GM21515 (cell line): ENCODE measurements around the gene RRP7A.
A peak's percentile ranks its signal among the peaks of the same experiment; 100 is the strongest.
"Not testable (repeated sequence)": the region's sequence is repeated elsewhere in the genome, so short reads cannot be mapped to it uniquely, and the experiment has no call there.

Source experiments
- ATAC-seq: cut with Tn5 transposase; IDR thresholded peaks from one replicate; pipeline ENCODE4 v1.9.1; 2021; ENCODE audit not compliant: unreplicated experiment

Gene RRP7A

DNA sequence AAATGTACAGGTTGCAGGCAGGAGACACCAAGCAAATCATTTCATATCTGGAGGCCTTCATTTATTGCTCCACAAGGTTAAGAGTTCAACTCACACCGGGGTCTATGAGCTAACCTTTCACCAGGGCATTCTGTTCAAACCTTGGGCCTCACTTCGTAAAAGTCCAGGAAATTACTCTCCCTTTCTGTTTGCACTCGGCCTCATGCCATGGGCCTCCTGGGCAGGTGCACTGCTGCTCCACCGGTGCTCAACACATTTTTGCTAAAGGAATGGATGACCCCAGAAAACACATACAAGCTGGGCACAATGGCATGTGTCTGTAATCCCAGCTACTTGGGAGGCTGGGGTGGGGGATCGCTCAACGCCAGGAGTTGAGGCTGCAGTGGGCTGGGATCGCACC lies 16.6 kb upstream of the RRP7A start:
- ATAC-seq, result no peak

DNA sequence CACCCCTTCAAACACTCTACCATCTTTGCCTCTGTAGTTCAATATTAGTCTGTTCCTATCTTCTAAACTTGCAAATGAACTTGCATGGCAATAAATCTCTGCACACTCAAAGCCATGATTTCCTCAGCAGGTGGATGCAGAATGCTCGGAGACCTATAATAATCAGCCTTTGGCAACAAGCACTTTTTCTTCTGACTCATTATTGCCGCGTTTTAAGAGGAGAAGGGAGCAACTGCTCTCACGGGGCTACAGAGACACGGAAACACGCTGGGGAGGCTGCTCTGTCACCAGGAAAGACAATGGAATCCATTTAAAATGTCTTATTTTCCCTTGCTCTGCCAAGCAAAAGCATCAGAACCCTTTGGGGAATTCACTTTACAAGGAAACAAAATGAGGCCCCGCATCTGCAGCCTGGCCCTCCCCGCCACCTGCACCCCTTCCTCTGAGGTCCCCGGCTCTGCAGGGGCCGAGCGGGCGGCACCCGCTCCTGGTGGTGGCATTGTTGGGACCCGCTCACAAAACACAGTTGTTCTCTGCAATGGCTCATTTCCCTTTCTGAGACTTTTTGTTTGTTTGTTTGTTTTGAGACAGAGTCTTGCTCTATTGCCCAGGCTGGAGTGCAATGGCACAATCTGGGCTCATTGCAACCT lies 15.6 kb upstream of the RRP7A start:
- ATAC-seq, result not testable (repeated sequence)

DNA sequence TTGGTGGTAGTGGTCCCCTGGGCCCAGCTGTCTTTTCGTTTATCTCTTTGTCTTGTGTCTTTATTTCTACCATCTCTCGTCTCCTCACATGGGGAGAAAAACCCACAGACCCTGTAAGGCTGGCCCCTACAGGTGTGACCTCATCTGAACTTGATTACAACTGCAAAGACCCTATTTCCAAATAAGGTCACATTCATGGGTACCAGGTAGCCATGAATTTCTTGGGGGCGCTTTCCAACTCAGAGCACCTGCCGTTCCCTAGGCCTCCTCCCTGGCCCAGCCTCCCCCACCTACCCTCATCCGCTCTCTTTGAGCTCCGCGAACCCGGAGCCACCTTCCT lies 14.0 kb upstream of the RRP7A start:
- no peak for ATAC-seq

DNA sequence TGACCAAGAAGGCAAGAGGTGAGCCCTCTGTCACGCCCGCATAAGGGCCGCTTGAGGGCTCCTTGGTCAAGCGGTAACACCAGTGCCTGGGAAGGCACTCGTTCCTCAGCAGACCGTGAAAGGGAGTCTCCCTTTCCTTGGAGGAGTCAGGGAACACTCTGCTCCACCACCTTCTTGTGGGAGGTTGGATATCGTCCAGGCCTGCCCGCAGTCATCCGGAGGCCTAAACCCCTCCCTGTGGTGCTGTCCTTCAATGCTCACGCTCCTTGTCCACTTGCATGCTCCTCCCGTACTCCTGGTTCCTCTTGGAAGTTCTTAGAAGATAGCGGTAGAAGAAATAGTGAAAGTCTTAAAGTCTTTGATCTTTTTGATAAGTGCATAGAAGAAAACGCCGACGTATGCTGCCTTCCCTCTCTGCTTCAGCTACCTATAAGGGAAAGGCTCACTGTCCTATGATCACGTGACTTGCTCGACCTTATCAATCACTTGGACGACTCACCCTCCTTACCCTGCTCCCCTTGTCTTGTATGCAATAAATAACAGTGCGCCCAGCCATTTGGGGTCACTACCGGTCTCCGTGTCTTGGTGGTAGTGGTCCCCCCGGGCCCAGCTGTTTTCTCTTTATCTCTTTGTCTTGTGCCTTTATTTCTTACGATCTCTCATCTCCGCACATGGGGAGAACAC lies 11.9 kb upstream of the RRP7A start:
- ATAC-seq, result not testable (repeated sequence)

DNA sequence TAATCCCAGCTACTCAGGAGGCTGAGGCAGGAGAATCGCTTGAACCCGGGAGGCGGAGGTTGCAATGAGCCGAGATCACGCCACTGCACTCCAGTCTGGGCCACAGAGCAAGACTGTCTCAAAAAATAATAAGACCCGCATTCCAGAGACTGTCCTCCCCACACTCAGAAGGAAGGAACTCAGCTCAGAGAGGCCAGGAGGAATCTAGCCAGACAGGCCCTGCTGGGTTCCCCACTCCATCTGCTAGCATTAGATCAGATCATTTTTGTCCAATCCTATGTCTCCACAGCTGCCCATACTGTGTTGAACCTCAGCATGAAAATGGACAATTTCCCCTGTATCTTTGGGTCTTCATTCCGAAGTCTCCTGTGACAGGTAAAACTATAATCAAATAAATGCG lies 9.8 kb upstream of the RRP7A start:
- ATAC-seq, result not testable (repeated sequence)

DNA sequence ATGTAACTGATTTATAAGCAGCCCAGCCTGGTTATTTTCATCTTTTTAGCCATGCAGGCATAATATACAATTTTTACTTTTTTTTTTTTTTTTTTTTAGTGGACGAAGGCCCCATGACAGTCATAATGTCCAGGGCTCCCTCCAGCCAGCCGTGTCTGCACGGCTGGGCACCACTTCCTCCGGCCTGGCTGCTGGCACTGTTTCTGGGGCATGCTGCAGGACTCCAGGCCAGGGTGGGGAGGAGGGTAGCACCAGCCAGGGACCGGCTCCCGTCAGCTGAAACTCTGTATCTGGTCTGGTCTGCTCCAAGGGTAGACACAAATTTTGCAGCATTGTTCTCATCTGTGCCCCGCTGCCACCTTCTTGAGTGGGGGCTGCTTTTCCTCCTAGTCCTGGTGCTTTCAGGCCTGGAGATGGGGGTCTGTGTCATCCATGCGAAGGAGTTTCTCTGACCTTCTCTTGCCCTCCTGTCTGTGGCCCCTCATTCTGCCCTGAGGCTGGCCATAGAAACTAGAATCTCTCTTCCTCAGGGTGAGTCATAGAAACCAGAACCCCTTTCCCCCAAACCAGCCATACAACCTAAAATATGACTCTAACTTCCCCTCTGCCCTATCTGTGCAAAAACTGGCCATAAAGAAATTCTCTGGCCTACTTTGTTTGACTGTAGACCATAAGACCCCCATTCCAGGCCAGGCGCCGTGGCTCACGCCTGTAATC lies 9.2 kb upstream of the RRP7A start:
- ATAC-seq, result no peak

DNA sequence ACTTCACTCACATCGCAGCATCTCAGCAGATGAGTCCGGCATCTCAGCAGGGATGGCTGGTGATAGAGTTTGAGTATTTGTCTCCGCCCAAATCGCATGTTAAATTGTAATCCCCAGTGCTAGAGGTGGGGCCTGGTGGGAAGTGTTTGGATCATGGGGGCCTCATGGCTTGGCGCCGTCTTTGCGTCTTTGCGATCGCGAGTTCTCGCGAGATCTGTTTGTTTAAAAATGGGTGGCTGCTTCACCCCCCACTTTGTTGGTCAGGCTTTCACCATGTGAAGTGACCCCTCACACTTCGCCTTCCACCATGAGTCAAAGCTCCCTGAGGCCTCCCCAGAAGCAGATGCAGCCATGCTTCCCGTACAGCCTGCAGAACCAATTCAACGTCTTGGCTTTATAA lies 3.0 kb upstream of the RRP7A start:
- ATAC-seq, result no peak

DNA sequence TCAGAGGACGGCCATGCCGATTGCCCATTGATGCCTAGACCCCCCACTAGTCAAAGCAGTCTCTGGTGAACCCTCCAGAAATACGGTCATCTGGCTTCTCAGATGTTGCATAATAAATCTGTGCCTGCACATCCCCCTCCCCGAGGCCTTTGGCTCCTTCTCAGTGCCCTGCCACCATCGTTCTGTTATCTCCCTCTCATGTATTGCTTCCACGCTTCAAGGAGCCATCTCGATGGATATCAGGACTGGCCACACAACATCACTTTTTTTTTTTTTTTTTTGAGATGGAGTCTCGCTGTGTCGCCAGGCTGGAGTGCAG lies 1.6 kb upstream of the RRP7A start:
- ATAC-seq, result no peak

DNA sequence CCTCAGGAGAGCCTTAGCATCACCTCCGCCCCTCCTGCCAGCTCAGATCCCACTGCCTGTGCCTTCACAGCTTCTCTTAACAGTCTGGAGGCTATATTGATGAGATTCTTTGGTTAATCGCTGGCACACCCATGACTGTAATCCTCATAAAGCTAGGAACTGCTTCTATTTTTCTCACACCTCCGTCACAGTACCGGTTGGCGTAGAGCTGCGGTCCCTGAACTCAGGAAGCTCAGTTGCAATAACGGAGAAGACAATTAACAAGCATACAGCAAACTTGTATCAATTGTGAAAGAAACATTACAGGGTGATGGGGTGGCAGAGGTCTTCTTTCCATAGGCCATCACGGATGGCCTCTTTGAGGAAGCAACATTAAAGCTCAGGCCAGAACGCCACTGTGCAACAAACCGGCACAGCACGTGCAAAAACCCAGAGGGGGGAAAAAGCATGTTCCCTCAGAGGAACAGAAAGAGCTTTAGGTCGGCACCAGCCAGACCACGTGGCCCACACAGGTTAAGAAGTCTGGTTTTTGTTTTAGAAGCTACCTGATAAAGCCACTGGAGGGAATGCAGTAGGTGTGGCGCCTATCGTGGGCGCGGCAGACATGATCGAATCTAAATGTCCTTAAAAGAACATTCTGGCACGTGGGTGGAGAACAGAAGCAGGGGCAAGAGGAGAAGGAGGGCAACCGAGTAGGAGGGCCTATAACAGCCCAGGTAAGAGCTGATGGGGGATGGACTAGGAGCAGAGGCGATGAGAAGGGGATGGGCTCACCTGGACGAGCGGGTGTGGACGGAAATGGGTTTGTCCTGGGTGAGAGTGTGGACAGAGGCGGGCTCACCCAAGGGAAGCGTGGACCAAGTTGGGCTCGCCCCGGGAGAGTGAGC lies 715 bp downstream of the RRP7A start:
- peak; percentile 9 for ATAC-seq

DNA sequence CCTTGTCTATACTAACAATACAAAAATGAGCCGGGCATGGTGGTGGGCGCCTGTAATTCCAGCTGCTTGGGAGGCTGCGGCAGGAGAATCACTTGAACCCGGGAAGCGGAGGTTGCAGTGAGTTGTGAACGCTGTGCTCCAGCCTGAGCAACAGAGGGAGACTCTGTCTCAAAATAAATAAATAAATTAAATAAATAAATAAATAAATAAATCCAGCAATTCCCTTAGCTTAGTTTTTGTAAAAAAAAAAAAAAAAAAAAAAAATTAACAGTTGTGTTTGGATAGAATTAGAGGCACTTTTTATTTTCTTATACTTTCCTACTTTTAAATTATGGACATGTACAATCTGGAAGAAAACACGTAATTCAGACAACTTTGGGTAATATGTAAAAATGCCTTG lies 2.5 kb downstream of the RRP7A start:
- not testable (repeated sequence) for ATAC-seq

DNA sequence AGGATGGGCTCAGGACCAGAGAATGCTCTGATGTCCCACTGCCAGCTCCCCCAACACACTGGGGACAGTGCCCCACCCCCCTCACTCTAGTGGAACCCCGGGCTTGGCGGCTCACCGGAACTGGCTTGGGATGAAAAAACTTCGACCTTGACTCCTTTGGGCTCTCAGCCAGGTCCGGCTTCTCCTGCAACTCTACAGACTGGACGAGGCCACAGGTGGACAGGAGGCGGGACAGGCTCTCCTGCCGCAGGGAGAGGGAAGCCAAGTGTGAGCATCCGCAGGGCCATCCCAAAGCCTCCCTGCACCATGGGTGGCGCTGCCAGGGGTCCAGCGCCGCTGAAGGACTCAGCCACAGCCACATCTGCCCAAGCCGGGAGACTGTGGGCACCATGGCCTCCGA lies 3.7 kb downstream of the RRP7A start:
- ATAC-seq, result no peak

DNA sequence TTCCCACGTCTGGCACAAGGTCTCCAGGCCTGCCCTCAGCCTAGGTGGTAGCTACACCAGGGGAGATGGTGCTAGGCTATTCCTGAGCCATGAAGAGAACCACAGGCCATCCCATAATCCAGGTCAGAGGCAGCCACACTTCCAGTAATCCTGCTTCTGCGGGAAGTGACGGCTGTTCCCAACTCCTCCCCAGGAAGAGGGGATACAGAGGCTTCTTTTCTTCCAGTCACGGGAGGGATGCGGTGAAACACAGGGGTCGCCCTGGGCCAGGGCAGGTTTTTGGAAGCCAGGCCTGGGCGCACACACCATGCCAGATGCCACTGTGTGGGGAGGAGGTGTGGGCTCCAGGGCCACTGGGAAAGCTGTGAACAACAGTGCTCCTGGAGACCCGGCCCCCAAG lies 4.3 kb downstream of the RRP7A start:
- not testable (repeated sequence) for ATAC-seq

DNA sequence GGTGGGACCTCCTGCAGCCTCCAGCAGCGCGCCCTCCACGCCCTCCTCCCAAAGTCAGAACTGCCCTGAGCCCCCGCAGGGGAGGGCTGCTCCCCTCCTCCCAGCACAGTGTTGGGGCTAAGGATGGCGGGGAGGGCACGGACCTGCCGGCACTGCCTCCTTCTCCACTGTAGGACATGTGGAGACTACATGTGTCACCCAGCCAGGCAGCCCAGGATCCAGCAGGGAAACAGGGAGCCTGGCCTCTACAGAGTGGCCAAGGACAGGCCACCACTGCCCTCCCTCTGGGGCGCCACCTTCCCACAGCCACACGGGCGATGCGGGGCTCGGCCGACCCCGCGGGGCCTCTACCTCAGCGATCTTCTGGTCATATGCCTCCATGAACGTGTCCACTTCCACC lies 5.3 kb downstream of the RRP7A start:
- not testable (repeated sequence) for ATAC-seq

DNA sequence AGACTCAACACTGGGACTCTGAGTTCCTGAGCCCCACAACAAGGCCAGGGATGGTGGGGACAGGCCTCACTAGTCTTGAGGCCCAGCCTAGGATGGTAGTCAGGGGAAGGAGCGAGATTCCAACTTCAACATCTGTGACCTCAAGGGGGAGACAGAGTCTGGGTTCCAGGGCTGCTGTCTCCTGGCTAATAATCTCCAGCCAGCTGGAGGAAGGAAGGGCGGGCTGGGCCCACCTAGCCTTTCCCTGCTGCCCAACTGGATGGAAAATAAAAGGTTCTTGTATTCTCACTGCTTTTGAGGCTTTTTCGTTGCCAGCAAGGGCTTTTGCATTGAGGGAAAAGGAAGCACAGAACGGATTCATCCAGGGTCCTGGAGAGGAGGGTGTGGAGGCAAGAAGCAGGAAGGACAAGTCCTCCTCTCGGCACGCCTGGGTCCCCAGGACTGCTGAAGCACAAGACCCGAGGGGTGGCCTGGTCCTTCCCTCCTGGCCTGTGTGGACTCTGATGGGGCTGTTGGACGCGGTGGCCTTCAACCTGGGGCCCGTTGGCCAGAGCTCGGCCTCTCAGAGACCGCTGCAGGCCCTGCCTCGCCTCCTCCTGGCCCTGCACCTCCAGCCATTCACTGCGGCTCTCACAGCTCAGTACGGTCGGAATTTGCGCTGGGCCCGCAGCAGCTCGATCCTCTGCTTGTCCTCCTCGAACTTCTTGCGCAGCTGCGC lies 7.2 kb downstream of the RRP7A start:
- not testable (repeated sequence) for ATAC-seq

DNA sequence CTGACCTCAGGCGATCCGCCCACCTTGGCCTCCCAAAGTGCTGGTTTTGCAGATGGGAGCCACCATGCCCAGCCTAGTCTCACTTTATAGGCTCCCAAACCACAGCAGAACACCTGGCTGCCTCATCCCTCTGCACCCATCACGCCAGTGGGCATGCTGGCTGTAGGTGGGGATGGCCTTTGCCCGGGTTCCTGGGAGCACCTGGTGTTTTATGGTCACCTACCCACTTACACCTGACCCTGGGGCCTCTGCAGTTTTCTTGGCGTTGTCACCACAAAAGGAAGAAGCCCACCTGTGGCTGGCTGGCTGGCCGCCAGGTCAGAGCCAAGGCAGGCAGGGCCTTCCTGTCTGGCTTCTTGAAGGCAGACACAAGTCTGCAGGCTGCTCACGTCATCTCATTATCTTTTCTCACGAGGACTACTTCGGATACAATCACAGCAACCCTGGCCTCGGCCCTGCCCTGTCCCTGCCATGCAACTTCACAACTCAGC lies 8.2 kb downstream of the RRP7A start:
- ATAC-seq, result no peak

DNA sequence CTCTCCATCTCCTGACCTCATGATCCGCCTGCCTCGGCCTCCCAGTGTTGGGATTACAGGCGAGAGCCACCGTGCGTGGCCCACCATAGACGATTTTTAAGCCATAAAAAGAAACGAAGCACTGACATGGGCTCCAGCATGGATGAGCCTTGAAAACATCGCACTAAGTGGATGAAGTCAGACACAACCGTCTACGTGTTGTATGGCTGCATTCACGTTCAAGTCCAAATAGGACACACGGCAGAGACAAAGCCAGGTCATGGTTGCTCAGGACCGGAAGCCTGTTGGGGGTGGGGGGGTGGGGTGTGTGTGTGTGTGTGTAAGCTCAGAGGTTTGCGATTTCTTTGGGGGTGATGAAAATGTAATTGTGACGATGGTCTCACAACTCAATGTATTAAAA lies 10.0 kb downstream of the RRP7A start:
- no peak for ATAC-seq

DNA sequence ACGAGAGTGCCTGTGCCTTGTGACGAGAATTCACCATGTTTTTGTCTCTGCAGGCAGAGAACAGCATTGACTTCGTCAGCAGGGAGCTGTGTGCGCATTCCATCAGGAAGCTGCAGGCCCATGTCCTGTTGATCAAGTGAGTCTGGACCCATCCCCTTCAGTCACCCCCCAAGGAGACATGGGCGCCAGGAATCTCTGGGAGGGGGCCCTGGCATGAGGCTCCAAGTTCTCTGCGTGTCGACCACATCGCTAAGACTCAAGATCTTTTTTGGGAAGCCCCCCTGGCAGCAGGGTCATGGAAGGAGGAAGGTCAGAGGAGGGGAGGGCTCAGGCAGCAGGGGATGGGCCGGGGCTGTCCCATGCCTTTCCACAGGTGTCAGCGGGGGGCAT lies 10.6 kb downstream of the RRP7A start:
- not testable (repeated sequence) for ATAC-seq

DNA sequence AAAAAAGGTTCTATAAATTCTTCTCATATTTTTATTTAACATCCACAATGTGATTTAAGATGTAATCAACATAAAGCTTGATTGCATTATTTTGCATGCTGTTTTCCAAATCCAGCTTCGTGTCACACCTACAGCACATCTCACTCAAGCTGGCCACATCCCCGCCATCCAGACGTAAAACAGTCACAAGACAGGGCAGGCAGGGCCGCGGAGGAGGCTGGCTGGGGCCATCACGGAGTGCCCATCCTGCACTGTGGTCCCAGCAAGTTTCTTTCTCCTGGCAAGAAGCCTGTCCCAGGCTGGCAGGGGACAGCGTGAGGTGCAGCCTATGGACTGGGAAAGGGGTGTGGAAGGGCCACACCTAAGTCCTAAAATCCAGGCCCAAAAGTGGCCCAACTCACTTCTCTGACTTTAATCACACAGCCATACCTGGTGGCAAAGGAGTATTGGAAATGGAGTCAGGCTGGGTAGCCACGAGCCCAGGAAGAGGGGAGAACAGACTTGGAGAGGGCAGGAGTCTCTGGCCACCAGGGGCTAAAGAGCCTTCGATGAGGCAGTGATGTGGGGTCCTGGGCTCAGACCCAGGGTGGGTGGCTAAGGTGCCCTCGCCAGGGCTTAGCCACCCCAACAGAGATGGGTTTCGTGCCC lies 11.1 kb downstream of the RRP7A start:
- ATAC-seq, result not testable (repeated sequence)

DNA sequence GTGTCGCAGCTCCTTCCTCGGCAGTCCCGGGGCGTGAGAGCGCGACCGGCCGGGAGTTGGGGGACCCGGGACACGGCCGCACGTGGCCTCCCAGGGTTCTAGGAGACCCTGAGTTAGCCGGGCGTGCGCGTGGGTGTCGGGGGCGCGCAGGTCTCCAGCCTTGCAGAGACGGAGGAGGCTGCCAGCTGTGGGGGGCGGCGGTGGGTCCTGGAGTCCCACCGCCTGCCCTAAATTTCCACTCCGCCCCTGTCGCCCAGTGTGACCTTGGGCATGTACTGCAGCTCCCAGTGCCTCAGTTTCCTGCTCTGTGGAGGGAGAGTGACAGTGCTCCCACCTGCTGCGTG lies 18.8 kb downstream of the RRP7A start:
- ATAC-seq, result no peak

DNA sequence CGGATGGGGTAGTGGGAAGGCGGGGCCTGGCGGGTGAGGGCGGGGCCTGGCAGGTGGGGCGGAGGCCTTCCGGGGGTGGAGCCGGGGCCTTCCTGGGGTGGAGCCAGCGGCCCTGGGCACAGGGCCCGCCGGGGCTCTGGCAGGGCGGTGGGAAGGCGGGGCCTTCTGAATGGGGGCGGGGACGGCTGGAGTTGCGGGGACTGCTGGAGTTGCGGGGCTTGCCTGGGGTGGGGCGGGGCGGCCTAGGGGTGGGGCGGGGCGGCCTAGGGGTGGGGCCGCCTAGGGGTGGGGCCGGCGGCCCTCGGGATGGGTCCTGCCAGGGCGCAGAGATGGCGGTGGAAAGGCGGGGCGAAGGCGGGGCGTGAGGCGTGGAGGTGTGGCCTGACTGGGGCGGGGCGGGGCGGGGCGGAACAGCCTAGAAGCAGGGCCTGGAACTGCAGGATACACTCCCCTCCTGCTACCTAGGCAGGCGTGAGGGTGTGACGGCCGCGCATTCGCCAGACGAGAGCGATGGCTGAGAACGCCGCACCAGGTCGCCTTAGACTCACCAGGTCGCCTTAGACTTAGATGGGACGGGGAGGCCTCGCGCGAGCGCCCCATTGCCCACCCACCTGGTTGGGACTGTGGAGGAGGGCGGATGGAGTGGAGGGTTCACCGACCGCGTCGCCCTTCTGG lies 19.3 kb downstream of the RRP7A start:
- ATAC-seq, result peak; percentile 67
